Astrocyte (in vitro differentiated cells and primary cell): ENCODE data around the gene PLCL1. TPM values are rescaled to one million over a fixed set of nuclear protein-coding genes. Genes with fewer than 3 reads are reported as not detected.

Experiments
- DNase-seq: peaks from one replicate; pipeline ENCODE4 v3.0.0-alpha.2; 2010; ENCODE audit warnings: low read depth
- FAIRE-seq: peaks from 2 replicates; lab custom pipeline; 2011; peaks lifted over from hg19 to GRCh38; lab: Jason Lieb, UNC
- H2AFZ ChIP-seq: 2 replicates; pipeline ENCODE4 v1.6.0; 2012; ENCODE audit warnings: low read depth, low read length, inconsistent platforms
- H3K27ac ChIP-seq: 2 replicates; pipeline ENCODE4 v1.5.1; 2011; ENCODE audit warnings: low read depth, low read length, inconsistent platforms
- H3K27me3 ChIP-seq: 2 replicates; pipeline ENCODE4 v1.6.0; 2011; ENCODE audit warnings: low read length, inconsistent platforms; ENCODE audit not compliant: insufficient read depth
- H3K36me3 ChIP-seq: 2 replicates; pipeline ENCODE4 v1.5.1; 2011; ENCODE audit warnings: low read length, inconsistent platforms; ENCODE audit not compliant: insufficient read depth
- H3K4me1 ChIP-seq: 2 replicates; pipeline ENCODE4 v1.5.1; 2011; ENCODE audit warnings: low read length, inconsistent platforms; ENCODE audit not compliant: insufficient read depth
- H3K4me2 ChIP-seq: 2 replicates; pipeline ENCODE4 v1.6.0; 2012; ENCODE audit warnings: low read length, inconsistent platforms
- H3K4me3 ChIP-seq: 2 replicates; pipeline ENCODE4 v1.5.1; 2011; ENCODE audit warnings: low read depth, mild to moderate bottlenecking, low read length, inconsistent platforms; ENCODE audit not compliant: insufficient read depth
- H3K79me2 ChIP-seq: 2 replicates; pipeline ENCODE4 v1.6.0; 2012; ENCODE audit warnings: mild to moderate bottlenecking, low read length, inconsistent platforms; ENCODE audit not compliant: insufficient read depth
- H3K9ac ChIP-seq: 2 replicates; pipeline ENCODE4 v1.6.0; 2012; ENCODE audit warnings: mild to moderate bottlenecking, low read length, inconsistent platforms
- H3K9me3 ChIP-seq: 2 replicates; pipeline ENCODE4 v1.5.1; 2012; ENCODE audit warnings: low read depth, mild to moderate bottlenecking, low read length, inconsistent platforms; ENCODE audit not compliant: insufficient read depth
- H4K20me1 ChIP-seq: 2 replicates; pipeline ENCODE4 v1.6.0; 2012; ENCODE audit warnings: low read length, inconsistent platforms; ENCODE audit not compliant: insufficient read depth
- H3K27ac Mint-ChIP-seq: one replicate; pipeline ENCODE4 v1.8.0; 2021; ENCODE audit warnings: mild to moderate bottlenecking, mixed read lengths; ENCODE audit not compliant: unreplicated experiment
- H3K27me3 Mint-ChIP-seq: one replicate; pipeline ENCODE4 v1.8.0; 2021; ENCODE audit warnings: low read depth, mixed read lengths; ENCODE audit not compliant: unreplicated experiment
- H3K36me3 Mint-ChIP-seq: one replicate; pipeline ENCODE4 v1.8.0; 2021; ENCODE audit warnings: low read depth, mixed read lengths; ENCODE audit not compliant: unreplicated experiment
- H3K4me1 Mint-ChIP-seq: one replicate; pipeline ENCODE4 v1.8.0; 2021; ENCODE audit warnings: low read depth, mixed read lengths; ENCODE audit not compliant: unreplicated experiment
- H3K4me3 Mint-ChIP-seq: one replicate; pipeline ENCODE4 v1.8.0; 2021; ENCODE audit warnings: mild to moderate bottlenecking, moderate library complexity, mixed read lengths; ENCODE audit not compliant: unreplicated experiment
- H3K9me3 Mint-ChIP-seq: one replicate; pipeline ENCODE4 v1.8.0; 2021; ENCODE audit warnings: mild to moderate bottlenecking, mixed read lengths; ENCODE audit not compliant: unreplicated experiment
- EZH2 ChIP-seq: IDR thresholded peaks from 2 replicates; pipeline ENCODE4 v1.6.1; 2012; ENCODE audit warnings: mild to moderate bottlenecking, low read length, inconsistent platforms; ENCODE audit not compliant: insufficient read depth
- total RNA-seq: library from RNA; stranded (reverse); gene quantifications from 2 replicates; pipeline ENCODE4 v1.2.1, GENCODE V29; 2021
- TF ChIP-seq, protein P1 (sequence below): IDR thresholded peaks from 2 replicates; pipeline ENCODE4 v1.5.1; 2011; ENCODE audit warnings: low read depth, mild to moderate bottlenecking, inconsistent platforms, low read length, moderate library complexity; ENCODE audit not compliant: insufficient read depth

PLCL1 gene
- total RNA-seq, 1 donor from 2014 or later = 0.84 TPM

DNA sequence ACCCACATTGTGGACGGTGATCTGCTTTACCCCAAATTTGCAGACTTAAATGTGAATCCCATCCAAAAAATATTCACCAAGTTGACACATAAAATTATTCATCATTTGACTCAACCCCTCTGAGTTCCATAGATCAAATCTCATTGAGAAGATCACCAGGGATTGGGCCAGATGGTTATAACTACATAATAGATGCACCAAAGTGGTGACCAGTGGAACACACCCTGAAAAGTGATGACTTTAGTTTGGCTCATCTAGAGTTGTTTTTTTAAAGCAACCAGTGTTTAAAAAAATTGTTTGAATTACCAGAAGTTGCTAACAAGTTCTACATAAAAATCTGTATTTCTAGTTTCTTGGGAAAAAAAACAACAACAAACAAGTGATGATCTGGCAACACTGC lies 155.0 kb downstream of the PLCL1 start:
- H3K4me3 ChIP-seq = no peak overlapping the region
- no peaks in the 10 kb centered on the region for H3K9me3 ChIP-seq
- H3K79me2 ChIP-seq = no peaks in the 10 kb centered on the region
- H3K4me1 ChIP-seq = no peaks in the 10 kb centered on the region
- DNase-seq = no peak
- no peak overlapping the region for H2AFZ ChIP-seq
- no peaks in the 10 kb centered on the region for H3K36me3 Mint-ChIP-seq
- no peak for FAIRE-seq
- no peaks in the 10 kb centered on the region for H3K27me3 Mint-ChIP-seq
- H3K4me1 Mint-ChIP-seq = no peaks in the 10 kb centered on the region
- TF ChIP-seq, protein P1, sequence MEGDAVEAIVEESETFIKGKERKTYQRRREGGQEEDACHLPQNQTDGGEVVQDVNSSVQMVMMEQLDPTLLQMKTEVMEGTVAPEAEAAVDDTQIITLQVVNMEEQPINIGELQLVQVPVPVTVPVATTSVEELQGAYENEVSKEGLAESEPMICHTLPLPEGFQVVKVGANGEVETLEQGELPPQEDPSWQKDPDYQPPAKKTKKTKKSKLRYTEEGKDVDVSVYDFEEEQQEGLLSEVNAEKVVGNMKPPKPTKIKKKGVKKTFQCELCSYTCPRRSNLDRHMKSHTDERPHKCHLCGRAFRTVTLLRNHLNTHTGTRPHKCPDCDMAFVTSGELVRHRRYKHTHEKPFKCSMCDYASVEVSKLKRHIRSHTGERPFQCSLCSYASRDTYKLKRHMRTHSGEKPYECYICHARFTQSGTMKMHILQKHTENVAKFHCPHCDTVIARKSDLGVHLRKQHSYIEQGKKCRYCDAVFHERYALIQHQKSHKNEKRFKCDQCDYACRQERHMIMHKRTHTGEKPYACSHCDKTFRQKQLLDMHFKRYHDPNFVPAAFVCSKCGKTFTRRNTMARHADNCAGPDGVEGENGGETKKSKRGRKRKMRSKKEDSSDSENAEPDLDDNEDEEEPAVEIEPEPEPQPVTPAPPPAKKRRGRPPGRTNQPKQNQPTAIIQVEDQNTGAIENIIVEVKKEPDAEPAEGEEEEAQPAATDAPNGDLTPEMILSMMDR = no peak
- no peak for TF ChIP-seq EZH2
- no peak overlapping the region for H3K27ac Mint-ChIP-seq
- no peak overlapping the region for H3K27ac ChIP-seq
- no peaks in the 10 kb centered on the region for H3K27me3 ChIP-seq
- no peak overlapping the region for H3K4me3 Mint-ChIP-seq
- H3K36me3 ChIP-seq = no peaks in the 10 kb centered on the region
- H3K9me3 Mint-ChIP-seq = peaks cover 3% of the 10 kb centered on the region
- H3K9ac ChIP-seq = no peak overlapping the region
- no peak overlapping the region for H3K4me2 ChIP-seq
- no peaks in the 10 kb centered on the region for H4K20me1 ChIP-seq

DNA sequence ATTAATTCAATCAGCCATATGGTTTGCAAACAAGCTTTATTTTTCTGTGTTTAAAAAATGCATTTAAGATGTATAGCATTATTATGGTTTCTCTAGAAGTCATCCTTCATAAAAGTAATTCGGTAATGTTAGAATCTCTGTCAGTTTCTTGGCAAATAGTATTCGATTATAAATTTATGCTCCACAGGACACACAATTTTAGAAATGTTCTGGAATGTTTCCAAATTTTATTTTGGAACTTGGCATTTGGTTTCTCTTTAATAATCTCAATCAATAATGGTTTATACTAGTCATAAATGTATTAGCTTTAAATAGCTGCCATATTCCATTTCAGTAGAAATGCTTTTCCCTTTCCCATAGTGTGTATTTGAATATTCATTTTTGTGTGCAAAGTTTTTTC lies 156.4 kb downstream of the PLCL1 start:
- Mint-ChIP-seq H3K36me3 (no peaks in the 10 kb centered on the region), H3K4me3 (no peak overlapping the region), H3K27me3 (no peaks in the 10 kb centered on the region), H3K4me1 (no peaks in the 10 kb centered on the region), H3K9me3 (peaks cover 1% of the 10 kb centered on the region), H3K27ac (no peak overlapping the region)
- H3K27ac ChIP-seq = no peak overlapping the region
- FAIRE-seq (no peak), DNase-seq (no peak)
- no peak overlapping the region for H3K4me2 ChIP-seq
- no peak overlapping the region for H3K4me3 ChIP-seq
- H3K36me3 ChIP-seq = no peaks in the 10 kb centered on the region
- H4K20me1 ChIP-seq = no peaks in the 10 kb centered on the region
- no peaks in the 10 kb centered on the region for H3K79me2 ChIP-seq
- H3K27me3 ChIP-seq = no peaks in the 10 kb centered on the region
- no peaks in the 10 kb centered on the region for H3K4me1 ChIP-seq
- no peaks in the 10 kb centered on the region for H3K9me3 ChIP-seq
- TF ChIP-seq, protein P1 = no peak
- TF ChIP-seq EZH2 = no peak
- H2AFZ ChIP-seq = no peak overlapping the region
- no peak overlapping the region for H3K9ac ChIP-seq

DNA sequence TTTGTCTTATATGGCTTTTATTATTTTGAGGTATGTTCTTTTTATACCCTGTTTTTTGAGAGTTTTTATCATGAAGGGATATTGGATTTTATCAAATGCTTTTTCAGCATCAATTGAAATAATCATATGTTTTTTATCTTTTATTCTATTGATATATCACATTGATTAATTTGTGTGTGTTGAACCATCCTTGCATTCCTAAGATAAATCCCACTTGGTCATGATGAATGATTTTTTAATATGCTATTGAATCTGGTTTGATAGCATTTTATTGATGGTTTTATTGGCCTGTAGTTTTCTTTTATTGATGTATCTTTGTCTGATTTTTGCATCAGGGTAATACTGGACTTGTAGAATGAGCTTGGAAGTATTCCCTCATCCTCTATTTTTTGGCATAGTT lies 160.3 kb downstream of the PLCL1 start:
- Mint-ChIP-seq H3K36me3 (no peaks in the 10 kb centered on the region), H3K27ac (no peak overlapping the region), H3K4me1 (peaks cover 3% of the 10 kb centered on the region), H3K4me3 (no peak overlapping the region), H3K9me3 (no peaks in the 10 kb centered on the region), H3K27me3 (no peaks in the 10 kb centered on the region)
- Histone ChIP-seq H3K79me2 (no peaks in the 10 kb centered on the region), H3K9me3 (no peaks in the 10 kb centered on the region), H3K4me3 (no peak overlapping the region), H2AFZ (no peak overlapping the region), H3K36me3 (no peaks in the 10 kb centered on the region), H3K27me3 (no peaks in the 10 kb centered on the region), H3K9ac (no peak overlapping the region), H3K27ac (no peak overlapping the region), H4K20me1 (no peaks in the 10 kb centered on the region), H3K4me2 (no peak overlapping the region), H3K4me1 (peaks cover 6% of the 10 kb centered on the region)
- DNase-seq (no peak), FAIRE-seq (no peak)
- TF ChIP-seq, protein P1 = no peak
- no peak for TF ChIP-seq EZH2
